PC-3 (cell line): ENCODE measurements around the gene SLC8A3. TPM values are rescaled to one million over a fixed set of nuclear protein-coding genes. Genes with fewer than 3 reads are reported as not detected.

ENCODE experiments used
- ATAC-seq: fragments of 200-7000 bp; cut with Tn5 transposase; 2 replicates; pipeline ENCODE4 v1.9.1; 2020; ENCODE audit warnings: mild to moderate bottlenecking, moderate library complexity
- BruUV-seq: library from RNA; stranded (reverse); fragments of 400-500 nt; replicated peaks from 2 replicates; lab custom pipeline; 2021; lab: Mats Ljungman, UMichigan
- CTCF ChIA-PET: fragments of 300-600 bp; sonication (Branson Sonifier 250); formaldehyde crosslinking; loops from one replicate; lab custom pipeline; 2022; ENCODE audit warnings: antibody characterized with exemption; lab: Charles Lee
- POLR2A ChIA-PET: fragments of 300-600 bp; sonication (Branson Sonifier 250); formaldehyde crosslinking; loops from one replicate; lab custom pipeline; 2022; ENCODE audit warnings: antibody characterized with exemption; ENCODE audit not compliant: unreplicated experiment; lab: Charles Lee
- DNase-seq: peaks from one replicate; pipeline ENCODE4 v3.0.0-alpha.2; 2015
- H2AFZ ChIP-seq: fragments of 300-600 bp; sonication (generic); 2 replicates; pipeline ENCODE4 v1.6.0; 2016; ENCODE audit warnings: antibody characterized with exemption, low read length
- H3F3A ChIP-seq: fragments of 300-600 bp; sonication (generic); one replicate; pipeline ENCODE4 v1.6.0; 2017; ENCODE audit warnings: antibody characterized with exemption, low read length, control low read depth, mild to moderate bottlenecking; ENCODE audit not compliant: unreplicated experiment
- H3K27ac ChIP-seq: fragments of 300-600 bp; sonication (generic); 2 replicates; pipeline ENCODE4 v1.5.1; 2016; ENCODE audit warnings: mild to moderate bottlenecking, low read length
- H3K27me3 ChIP-seq: fragments of 300-600 bp; sonication (generic); 2 replicates; pipeline ENCODE4 v1.6.1; 2016; ENCODE audit warnings: low read length, mixed read lengths
- H3K36me3 ChIP-seq: fragments of 300-600 bp; sonication (generic); 2 replicates; pipeline ENCODE4 v1.6.1; 2016; ENCODE audit warnings: low read depth, mixed run types, low read length, mixed read lengths
- H3K4me1 ChIP-seq: fragments of 300-600 bp; sonication (generic); 2 replicates; pipeline ENCODE4 v1.5.1; 2016; ENCODE audit warnings: low read length; ENCODE audit not compliant: insufficient read depth
- H3K4me2 ChIP-seq: fragments of 300-600 bp; sonication (generic); 2 replicates; pipeline ENCODE4 v1.6.0; 2016; ENCODE audit warnings: low read length
- H3K4me3 ChIP-seq: fragments of 300-600 bp; sonication (generic); 2 replicates; pipeline ENCODE4 v1.5.1; 2016; ENCODE audit warnings: mild to moderate bottlenecking, low read length, mixed read lengths
- H3K79me2 ChIP-seq: fragments of 300-600 bp; sonication (generic); 2 replicates; pipeline ENCODE4 v1.6.1; 2017; ENCODE audit warnings: low read length, mixed read lengths
- H3K9ac ChIP-seq: fragments of 300-600 bp; sonication (generic); 2 replicates; pipeline ENCODE4 v1.6.0; 2016; ENCODE audit warnings: mild to moderate bottlenecking, low read length
- H3K9me2 ChIP-seq: fragments of 300-600 bp; sonication (generic); replicated peaks from 2 replicates; pipeline ENCODE4 v1.6.1; 2016; ENCODE audit warnings: mixed run types, low read length, mixed read lengths
- H3K9me3 ChIP-seq: fragments of 300-600 bp; sonication (generic); 2 replicates; pipeline ENCODE4 v1.6.1; 2016; ENCODE audit warnings: low read length, mixed read lengths
- H4K20me1 ChIP-seq: fragments of 300-600 bp; sonication (generic); 2 replicates; pipeline ENCODE4 v1.6.1; 2016; ENCODE audit warnings: low read length, mixed read lengths
- CTCF ChIP-seq: fragments of 300-600 bp; sonication (generic); conservative IDR thresholded peaks from 2 replicates; pipeline ENCODE4 v1.5.1; 2017; ENCODE audit warnings: antibody characterized with exemption, low read depth, mild to moderate bottlenecking, low read length
- EZH2 ChIP-seq: fragments of 300-600 bp; sonication (generic); IDR thresholded peaks from one replicate; pipeline ENCODE4 v1.6.1; 2017; ENCODE audit warnings: antibody characterized with exemption, mild to moderate bottlenecking, low read length; ENCODE audit not compliant: unreplicated experiment
- EZH2phosphoT487 ChIP-seq: fragments of 300-600 bp; sonication (generic); IDR thresholded peaks from 2 replicates; pipeline ENCODE4 v1.6.1; 2018; ENCODE audit warnings: mild to moderate bottlenecking, antibody characterized with exemption, low read length, borderline replicate concordance
- intact Hi-C: fragments of 100-400 bp; cut with micrococcal nuclease; formaldehyde crosslinking; loops from 2 replicates; pipeline ENCODE4 v1.9.0; 2023
- total RNA-seq: library from RNA; depleted of rRNA; stranded (reverse); fragments of >200 nt; gene quantifications from 2 replicates; pipeline ENCODE4 v1.2.3, GENCODE V29; 2014

The SLC8A3 gene
- total RNA-seq, 1 experiment from 2014 or later = not detected

- peaks cover 27% of the 10 kb centered on the region; the same call in 1 of the 2 replicates for H3K4me1 ChIP-seq
- H3K9me2 ChIP-seq = no peaks in the 10 kb centered on the region
- H3K27me3 ChIP-seq = no peaks in the 10 kb centered on the region
- no peak overlapping the region for H3K4me3 ChIP-seq
- ATAC-seq = no peak
- H3K4me2 ChIP-seq = peak overlapping the region; percentile 21; the same call in 1 of the 2 replicates
- no peak overlapping the region for H3K27ac ChIP-seq
- TF ChIP-seq CTCF (no peak), EZH2phosphoT487 (no peak), EZH2 (no peak)
- no peak for DNase-seq
- H3K9ac ChIP-seq = no peak overlapping the region
- H3K36me3 ChIP-seq = no peaks in the 10 kb centered on the region
- H3K79me2 ChIP-seq = no peaks in the 10 kb centered on the region
- H3F3A ChIP-seq = no peaks in the 10 kb centered on the region
- H4K20me1 ChIP-seq = no peaks in the 10 kb centered on the region
- no peaks in the 10 kb centered on the region for H3K9me3 ChIP-seq
- ChIA-PET POLR2A (no interaction called here), CTCF (interaction anchor here (0.5 to 1.9 kb wide), 7 partner anchors 20 to 676 kb away, joined by 3 to 16 read pairs (median 4); no protein-coding TSS in a partner anchor)
- no peak overlapping the region for H2AFZ ChIP-seq
- no TSS peak for BruUV-seq
- intact Hi-C loops = loop anchor here (5.0 to 10.0 kb wide), 3 partner anchors 354 to 667 kb away; no protein-coding TSS in a partner anchor
These were observed 140.5 kb downstream of the SLC8A3 start for GRCh38 chr14:70048313-70048654.

- Histone ChIP-seq H3K4me2 (peak overlapping the region; percentile 21; the same call in 1 of the 2 replicates), H3F3A (no peaks in the 10 kb centered on the region), H3K9ac (no peak overlapping the region), H3K36me3 (no peaks in the 10 kb centered on the region), H3K4me1 (peaks cover 27% of the 10 kb centered on the region; the same call in 1 of the 2 replicates), H3K27me3 (peaks cover 3% of the 10 kb centered on the region; the same call in 1 of the 2 replicates), H3K4me3 (no peak overlapping the region), H3K27ac (0 out of 2 replicates have a peak overlapping the region, but pooled peaks have one; percentile 21), H2AFZ (0 out of 2 replicates have a peak overlapping the region, but pooled peaks have one; percentile 8), H3K79me2 (no peaks in the 10 kb centered on the region), H4K20me1 (no peaks in the 10 kb centered on the region), H3K9me2 (no peaks in the 10 kb centered on the region), H3K9me3 (no peaks in the 10 kb centered on the region)
- BruUV-seq = no TSS peak
- CTCF ChIA-PET = interaction anchor here (0.5 to 1.9 kb wide), 7 partner anchors 19 to 675 kb away, joined by 3 to 16 read pairs (median 4); no protein-coding TSS in a partner anchor
- intact Hi-C loops = loop anchor here (5.0 to 10.0 kb wide), 3 partner anchors 355 to 667 kb away; no protein-coding TSS in a partner anchor
- DNase-seq (peak; percentile 70), ATAC-seq (peak; percentile 87)
- POLR2A ChIA-PET = no interaction called here
- no peak for TF ChIP-seq EZH2phosphoT487
- TF ChIP-seq CTCF = no peak
- TF ChIP-seq EZH2 = no peak
These were observed 141.0 kb downstream of the SLC8A3 start for GRCh38 chr14:70047598-70048312.
